ENCODE data around the gene HIVEP2. TPM values are rescaled to one million over a fixed set of nuclear protein-coding genes. Genes with fewer than 3 reads are reported as not detected.
A peak's percentile ranks its signal among the peaks of the same experiment; 100 is the strongest.

HIVEP2 gene
- total RNA-seq, 1 experiment from 2014 or later, result 9.1 TPM

GRCh38 chr6:142887517-142887916 is 57.5 kb downstream of the HIVEP2 start:
- H3K9me2 ChIP-seq (replicated peaks; ENCODE audit: low read length), result no peaks in the 10 kb centered on the region
- H3K27me3 ChIP-seq (ENCODE audit: low read length), result no peaks in the 10 kb centered on the region
- TF ChIP-seq EZH2phosphoT487 (IDR thresholded peaks at IDR 0.05; ENCODE audit: borderline replicate concordance, low read length) (no peak), EZH2 (IDR thresholded peaks at IDR 0.05; ENCODE audit: low read length, unreplicated experiment) (no peak), CTCF (conservative IDR thresholded peaks at IDR 0.05; ENCODE audit: low read depth, low read length) (no peak)
- no peaks in the 10 kb centered on the region for H3F3A ChIP-seq (ENCODE audit: low read length, unreplicated experiment)
- no peak for DNase-seq
- intact Hi-C loops (cut with micrococcal nuclease), result loop anchor here (5.0 to 10.0 kb wide), 2 partner anchors 55 to 193 kb away; no protein-coding TSS in a partner anchor
- ATAC-seq, result no peak
- no peak overlapping the region for H3K4me3 ChIP-seq (ENCODE audit: low read length)
- CTCF ChIA-PET, result no interaction called here
- no peaks in the 10 kb centered on the region for H3K9me3 ChIP-seq (ENCODE audit: low read length)
- peaks cover 46% of the 10 kb centered on the region for H3K79me2 ChIP-seq (ENCODE audit: low read length)
- POLR2A ChIA-PET (ENCODE audit: unreplicated experiment), result no interaction called here
- H3K36me3 ChIP-seq (ENCODE audit: low read depth, low read length), result no peaks in the 10 kb centered on the region
- H2AFZ ChIP-seq (ENCODE audit: low read length), result no peak overlapping the region
- no peaks in the 10 kb centered on the region for H4K20me1 ChIP-seq (ENCODE audit: low read length)
- H3K4me1 ChIP-seq (ENCODE audit: insufficient read depth, low read length), result peaks cover 59% of the 10 kb centered on the region
- BruUV-seq (replicated peaks), result no TSS peak
- no peak overlapping the region for H3K9ac ChIP-seq (ENCODE audit: low read length)
- H3K4me2 ChIP-seq (ENCODE audit: low read length), result no peak overlapping the region
- peak overlapping the region; percentile 96 for H3K27ac ChIP-seq (ENCODE audit: low read length)

- peak overlapping the region; percentile 96 for H3K27ac ChIP-seq (ENCODE audit: low read length)
- no peaks in the 10 kb centered on the region for H3K9me2 ChIP-seq (replicated peaks; ENCODE audit: low read length)
- ATAC-seq, result 0 out of 2 replicates have a peak, but pooled peaks have one; percentile 23
- TF ChIP-seq EZH2phosphoT487 (IDR thresholded peaks at IDR 0.05; ENCODE audit: borderline replicate concordance, low read length), result no peak
- TF ChIP-seq EZH2 (IDR thresholded peaks at IDR 0.05; ENCODE audit: low read length, unreplicated experiment), result no peak
- peak; percentile 61 for TF ChIP-seq CTCF (conservative IDR thresholded peaks at IDR 0.05; ENCODE audit: low read depth, low read length)
- peak; percentile 52 for DNase-seq
- no peaks in the 10 kb centered on the region for H3F3A ChIP-seq (ENCODE audit: low read length, unreplicated experiment)
- H4K20me1 ChIP-seq (ENCODE audit: low read length), result no peaks in the 10 kb centered on the region
- peak overlapping the region; percentile 86 for H3K9ac ChIP-seq (ENCODE audit: low read length)
- no peaks in the 10 kb centered on the region for H3K27me3 ChIP-seq (ENCODE audit: low read length)
- intact Hi-C loops (cut with micrococcal nuclease), result loop anchor here (5.0 to 10.0 kb wide), 2 partner anchors 56 to 192 kb away; no protein-coding TSS in a partner anchor
- no peak overlapping the region for H2AFZ ChIP-seq (ENCODE audit: low read length)
- no peaks in the 10 kb centered on the region for H3K36me3 ChIP-seq (ENCODE audit: low read depth, low read length)
- no peak overlapping the region for H3K4me3 ChIP-seq (ENCODE audit: low read length)
- POLR2A ChIA-PET (ENCODE audit: unreplicated experiment), result no interaction called here
- H3K79me2 ChIP-seq (ENCODE audit: low read length), result peaks cover 37% of the 10 kb centered on the region
- BruUV-seq (replicated peaks), result no TSS peak
- CTCF ChIA-PET, result no interaction called here
- no peak overlapping the region for H3K4me2 ChIP-seq (ENCODE audit: low read length)
- H3K4me1 ChIP-seq (ENCODE audit: insufficient read depth, low read length), result peaks cover 50% of the 10 kb centered on the region
- H3K9me3 ChIP-seq (ENCODE audit: low read length), result no peaks in the 10 kb centered on the region
Measured at GRCh38 chr6:142886431-142887170, 58.4 kb downstream of the HIVEP2 start.

Measured in PC-3 (cell line).